A549 (cell line): ENCODE data around the gene VPS4A. TPM values are rescaled to one million over a fixed set of nuclear protein-coding genes. Genes with fewer than 3 reads are reported as not detected.

Experiments
- ATAC-seq, 2 experiments: fragments of 200-7000 bp in 1 of 2; fragments of >200 bp in 1 of 2; cut with Nextera tagmentation in 1 of 2; cut with Tn5 transposase in 1 of 2; 3 replicates each; pipeline versions ENCODE4 v1.8.0 to v1.9.1; 2018 to 2020; ENCODE audit warnings: mild to moderate bottlenecking in 1 of 2, moderate library complexity in 1 of 2
- CTCF ChIA-PET: fragments of 300-600 bp; sonication (Branson Sonifier 250); formaldehyde crosslinking; extraction: SDS; loops from one replicate; lab custom pipeline; 2021; ENCODE audit warnings: antibody characterized with exemption, inconsistent platforms; lab: Yijun Ruan, JAX
- POLR2A ChIA-PET: fragments of 350-600 bp; formaldehyde crosslinking; extraction: SDS; loops from one replicate; lab custom pipeline; 2021; ENCODE audit warnings: antibody characterized with exemption, inconsistent platforms; lab: Yijun Ruan, JAX
- DNase-seq, 2 experiments: peaks; one replicate each; pipeline versions ENCODE4 v3.0.0 to v3.0.0-alpha.2; 2011 to 2016; ENCODE audit warnings: low read depth in 1 of 2, low spot score in 1 of 2
- FAIRE-seq: peaks from 2 replicates; lab custom pipeline; 2011; peaks lifted over from hg19 to GRCh38; lab: Jason Lieb, UNC
- H3K27ac ChIP-seq, 2 experiments: fragments of >200 bp; sonication (Bioruptor Twin); formaldehyde crosslinking; 3 replicates each; pipeline ENCODE4 v1.5.1; 2016 to 2017
- H3K4me1 ChIP-seq: fragments of >200 bp; sonication (Bioruptor Twin); formaldehyde crosslinking; 3 replicates; pipeline ENCODE4 v1.6.1; 2016
- H3K4me2 ChIP-seq: fragments of >200 bp; sonication (Bioruptor Twin); formaldehyde crosslinking; 3 replicates; pipeline ENCODE4 v1.6.1; 2016
- H3K4me3 ChIP-seq: fragments of >200 bp; sonication (Bioruptor Twin); formaldehyde crosslinking; 3 replicates; pipeline ENCODE4 v1.5.1; 2016
- H3K9me3 ChIP-seq: fragments of >200 bp; sonication (Bioruptor Twin); formaldehyde crosslinking; 3 replicates; pipeline ENCODE4 v1.6.1; 2016
- BCL3 ChIP-seq: fragments of >200 bp; sonication (Bioruptor Twin); formaldehyde crosslinking; IDR thresholded peaks from 3 replicates; pipeline ENCODE4 v1.6.1; 2016
- CTCF ChIP-seq: fragments of >200 bp; sonication (Bioruptor Twin); formaldehyde crosslinking; IDR thresholded peaks from 3 replicates; pipeline ENCODE4 v1.5.1; 2016
- EP300 ChIP-seq, 2 experiments: fragments of >200 bp; sonication (Bioruptor Twin); formaldehyde crosslinking; IDR thresholded peaks; 2 replicates in 1 of 2; 3 replicates in 1 of 2; pipeline ENCODE4 v1.6.1; 2016 to 2017
- HDAC2 ChIP-seq: fragments of 200-600 bp; sonication (generic); IDR thresholded peaks from 2 replicates; pipeline ENCODE4 v1.6.1; 2016
- HEYL ChIP-seq: fragments of 250-450 bp; sonication (Bioruptor Pico); IDR thresholded peaks from 2 replicates; pipeline ENCODE4 v1.8.0; 2021; ENCODE audit warnings: mild to moderate bottlenecking, moderate library complexity
- HMGXB4 ChIP-seq: fragments of 250-450 bp; sonication (Bioruptor Pico); IDR thresholded peaks from 2 replicates; pipeline ENCODE4 v1.5.0; 2021; ENCODE audit warnings: mild to moderate bottlenecking, moderate library complexity, borderline replicate concordance
- KDM5A ChIP-seq: fragments of 200-600 bp; sonication (generic); IDR thresholded peaks from 2 replicates; pipeline ENCODE4 v1.6.1; 2016; ENCODE audit warnings: antibody characterized with exemption, mild to moderate bottlenecking
- MYC ChIP-seq: IDR thresholded peaks from 2 replicates; pipeline ENCODE4 v1.6.1; 2012; ENCODE audit warnings: mild to moderate bottlenecking, inconsistent platforms, low read length, improper control_type of control experiment, borderline replicate concordance
- NFE2L2 ChIP-seq: fragments of 150-350 bp; conservative IDR thresholded peaks from 2 replicates; pipeline ENCODE4 v1.6.1; 2014; ENCODE audit warnings: low read length
- NPAS2 ChIP-seq: fragments of 250-450 bp; sonication (Bioruptor Pico); IDR thresholded peaks from 2 replicates; pipeline ENCODE4 v1.8.0; 2022; ENCODE audit warnings: mild to moderate bottlenecking, moderate library complexity, borderline replicate concordance
- NR3C1 ChIP-seq: fragments of >200 bp; sonication (Bioruptor Twin); formaldehyde crosslinking; IDR thresholded peaks from 3 replicates; pipeline ENCODE4 v1.6.1; 2017
- PBX3 ChIP-seq: IDR thresholded peaks from 2 replicates; pipeline ENCODE4 v1.6.1; 2012
- PHF8 ChIP-seq: fragments of 200-600 bp; sonication (generic); IDR thresholded peaks from 2 replicates; pipeline ENCODE4 v1.6.1; 2016; ENCODE audit warnings: low read depth, mild to moderate bottlenecking, antibody characterized with exemption, moderate library complexity, borderline replicate concordance
- RAD21 ChIP-seq, 2 experiments: fragments of >200 bp in 1 of 2; sonication (Bioruptor Twin) in 1 of 2; formaldehyde crosslinking in 1 of 2; IDR thresholded peaks in 1 of 2; conservative IDR thresholded peaks in 1 of 2; 2 replicates in 1 of 2; 3 replicates in 1 of 2; pipeline ENCODE4 v1.6.1; 2012 to 2018; ENCODE audit warnings: inconsistent platforms in 1 of 2
- RCOR1 ChIP-seq: fragments of 150-350 bp; IDR thresholded peaks from 2 replicates; pipeline ENCODE4 v1.6.1; 2014; ENCODE audit warnings: antibody characterized with exemption, low read length, low read depth
- TP53 ChIP-seq: fragments of 250-450 bp; sonication (Bioruptor Pico); IDR thresholded peaks from 2 replicates; pipeline ENCODE4 v1.5.0; 2021; ENCODE audit warnings: mild to moderate bottlenecking, moderate library complexity
- USF2 ChIP-seq: fragments of 450-650 bp; IDR thresholded peaks from 2 replicates; pipeline ENCODE4 v1.6.1; 2014; ENCODE audit warnings: antibody characterized with exemption
- ZFP36 ChIP-seq: fragments of 450-650 bp; IDR thresholded peaks from 2 replicates; pipeline ENCODE4 v1.6.1; 2014; ENCODE audit warnings: borderline replicate concordance; ENCODE audit not compliant: partially characterized antibody
- ZNF302 ChIP-seq: fragments of 250-450 bp; sonication (Bioruptor Pico); IDR thresholded peaks from 2 replicates; pipeline ENCODE4 v1.9.0; 2021; ENCODE audit warnings: inconsistent platforms, mild to moderate bottlenecking, moderate library complexity
- WGBS: methylation state at CpG from one replicate; pipeline ENCODE4 v1.1.6; 2017; ENCODE audit errors: missing lambda C conversion rate; 5-methylcytosine and 5-hydroxymethylcytosine counted together
- polyA plus RNA-seq, 4 experiments: library from polyadenylated mRNA; depleted of rRNA in 3 of 4; stranded (reverse); fragments of >200 nt; fragmentation: RNase III in 1 of 4; extraction: RNeasy Plus Mini Kit Qiagen cat#74134 plus additional on column Dnase treatment in 1 of 4; gene quantifications; 2 replicates in 3 of 4; 3 replicates in 1 of 4; pipeline ENCODE4 v1.2.3, GENCODE V29; 2011 to 2017

The VPS4A gene
- polyA plus RNA-seq, 2 of the 4 experiments (the other 2 are of a cell fraction): 12.9 to 28.1 TPM

GRCh38 chr16:69314534-69314933, 3.4 kb downstream of the VPS4A start:
- no peak overlapping the region for H3K27ac ChIP-seq
- FAIRE-seq (no peak), ATAC-seq (no peak), DNase-seq (no peak)
- WGBS: 90% methylated on average over 11 of the region's 11 CpGs
- peaks cover 13% of the 10 kb centered on the region; the same call in 2 of the 3 replicates for H3K4me1 ChIP-seq
- H3K4me3 ChIP-seq: no peak overlapping the region
- TF ChIP-seq CTCF (no peak), MYC (no peak), PBX3 (no peak), ZNF302 (CRISPR knock-in tag) (no peak), BCL3 (no peak), HMGXB4 (CRISPR knock-in tag) (no peak), NR3C1 (no peak), ZFP36 (no peak), RAD21 (conservative IDR thresholded peaks at IDR 0.05 in 1 of 2, IDR thresholded peaks at IDR 0.05 in 1 of 2) (no peak), USF2 (no peak), NPAS2 (no peak), KDM5A (no peak), HEYL (no peak), PHF8 (no peak)
- POLR2A ChIA-PET: no interaction called here
- H3K9me3 ChIP-seq: no peaks in the 10 kb centered on the region
- no peak overlapping the region for H3K4me2 ChIP-seq
- CTCF ChIA-PET: interaction anchor here (0.9 to 1.8 kb wide), 3 partner anchors 16 to 164 kb away, joined by 3 to 8 read pairs (median 3); partner anchors contain the start of gene PDF

GRCh38 chr16:69315486-69316311, 4.5 kb downstream of the VPS4A start:
- ATAC-seq (no peak), DNase-seq (no peak), FAIRE-seq (no peak)
- Histone ChIP-seq H3K4me2 (no peak overlapping the region), H3K4me1 (peaks cover 9% of the 10 kb centered on the region; the same call in 2 of the 3 replicates), H3K9me3 (no peaks in the 10 kb centered on the region), H3K27ac (no peak overlapping the region), H3K4me3 (no peak overlapping the region)
- 93% methylated on average over 30 of the region's 30 CpGs for WGBS
- POLR2A ChIA-PET: no interaction called here
- CTCF ChIA-PET: interaction anchor here (0.6 to 1.8 kb wide), 6 partner anchors 11 to 413 kb away, joined by 3 to 8 read pairs (median 4); no protein-coding TSS in a partner anchor
- no peak for TF ChIP-seq TP53
- TF ChIP-seq RCOR1: no peak
- no peak for TF ChIP-seq PBX3
- no peak for TF ChIP-seq EP300 (IDR thresholded peaks at IDR 0.05)
- no peak for TF ChIP-seq MYC
- TF ChIP-seq HDAC2: no peak
- no peak for TF ChIP-seq NFE2L2
- TF ChIP-seq KDM5A: no peak
